Keratinocyte (primary cell): ENCODE data around the gene CTCFL.

ENCODE experiments used
- CTCF ChIP-seq, 3 experiments: IDR thresholded peaks in 1 of 3; conservative IDR thresholded peaks in 1 of 3; optimal IDR thresholded peaks in 1 of 3; 2 replicates in 2 of 3; 3 replicates in 1 of 3; pipeline versions ENCODE3 to v1.5.1; 2011; ENCODE audit warnings: low read length in 3 of 3, mild to moderate bottlenecking in 3 of 3, moderate library complexity in 2 of 3, control low read depth in 1 of 3, inconsistent platforms in 1 of 3; ENCODE audit not compliant: insufficient read depth in 2 of 3; ENCODE audit errors: extremely low read depth in 1 of 3
- EZH2 ChIP-seq: IDR thresholded peaks from one replicate; pipeline ENCODE4 v1.6.1; 2012; ENCODE audit warnings: inconsistent platforms, mild to moderate bottlenecking, low read length, moderate library complexity

GRCh38 chr20:57507477-57507876 is 17.5 kb downstream of the CTCFL start:
- TF ChIP-seq CTCF (optimal IDR thresholded peaks at IDR 0.05 in 1 of 3, IDR thresholded peaks at IDR 0.05 in 1 of 3, conservative IDR thresholded peaks at IDR 0.05 in 1 of 3; ENCODE audit: extremely low read depth in 1 of 3, insufficient read depth in 2 of 3, low read length in 3 of 3), result no peak
- TF ChIP-seq EZH2, result no peak
